OCI-LY1 (cell line): ENCODE results near the gene DIAPH2.
A peak's percentile ranks its signal among the peaks of the same experiment; 100 is the strongest.

Experiments
- H2AFZ ChIP-seq: fragments of 200-600 bp; sonication (generic), shearing (Covaris generic); 2 replicates; pipeline ENCODE4 v1.6.0; 2014; ENCODE audit warnings: antibody characterized with exemption, mild to moderate bottlenecking, low read length
- H3F3A ChIP-seq: fragments of 200-600 bp; sonication (generic), shearing (Covaris generic); 2 replicates; pipeline ENCODE4 v1.6.0; 2014; ENCODE audit warnings: mild to moderate bottlenecking, antibody characterized with exemption, low read length, moderate library complexity; ENCODE audit not compliant: insufficient read depth
- H3K27ac ChIP-seq: fragments of 200-600 bp; sonication (generic); 2 replicates; pipeline ENCODE4 v1.5.1; 2014; ENCODE audit warnings: low read length, mixed run types, mild to moderate bottlenecking, low read depth; ENCODE audit not compliant: poor library complexity, severe bottlenecking
- H3K27me3 ChIP-seq: fragments of 200-600 bp; sonication (generic); 2 replicates; pipeline ENCODE4 v1.6.0; 2014; ENCODE audit warnings: antibody characterized with exemption, mild to moderate bottlenecking, low read length, moderate library complexity; ENCODE audit not compliant: insufficient read depth
- H3K36me3 ChIP-seq: fragments of 200-600 bp; sonication (generic); 2 replicates; pipeline ENCODE4 v1.6.1; 2014; ENCODE audit warnings: mild to moderate bottlenecking, antibody characterized with exemption, low read length, moderate library complexity, mixed read lengths; ENCODE audit not compliant: insufficient read depth
- H3K4me1 ChIP-seq: fragments of 200-600 bp; sonication (generic); 2 replicates; pipeline ENCODE4 v1.5.1; 2014; ENCODE audit warnings: mild to moderate bottlenecking, low read length, moderate library complexity; ENCODE audit not compliant: insufficient read depth, severe bottlenecking
- H3K4me2 ChIP-seq: fragments of 200-600 bp; sonication (generic), shearing (Covaris generic); 2 replicates; pipeline ENCODE4 v1.6.1; 2014; ENCODE audit warnings: low read length
- H3K4me3 ChIP-seq: fragments of 200-600 bp; sonication (generic); 2 replicates; pipeline ENCODE4 v1.5.1; 2014; ENCODE audit warnings: low read length, low read depth, mild to moderate bottlenecking, mixed read lengths; ENCODE audit not compliant: poor library complexity, severe bottlenecking
- H3K79me2 ChIP-seq: fragments of 200-600 bp; shearing (Covaris generic); 2 replicates; pipeline ENCODE4 v1.6.1; 2016; ENCODE audit warnings: mixed run types, low read length, mixed read lengths; ENCODE audit not compliant: insufficient read depth
- H3K9ac ChIP-seq: fragments of 200-600 bp; sonication (generic), shearing (Covaris generic); 2 replicates; pipeline ENCODE4 v1.6.1; 2014; ENCODE audit warnings: mild to moderate bottlenecking, low read length, mixed read lengths
- H3K9me2 ChIP-seq: fragments of 200-600 bp; sonication (generic), shearing (Covaris generic); 2 replicates; pipeline ENCODE4 v1.6.1; 2014; ENCODE audit warnings: low read depth, mild to moderate bottlenecking, low read length, mixed read lengths
- H3K9me3 ChIP-seq: fragments of 200-600 bp; shearing (Covaris generic); 2 replicates; pipeline ENCODE4 v1.6.1; 2014; ENCODE audit warnings: low read length, mixed read lengths
- H4K20me1 ChIP-seq: fragments of 200-600 bp; sonication (generic), shearing (Covaris generic); 2 replicates; pipeline ENCODE4 v1.6.0; 2016; ENCODE audit warnings: mild to moderate bottlenecking, low read length; ENCODE audit not compliant: insufficient read depth
- CTCF ChIP-seq: fragments of 200-600 bp; sonication (generic), shearing (Covaris generic); IDR thresholded peaks from 2 replicates; pipeline ENCODE4 v1.5.1; 2017; ENCODE audit warnings: mild to moderate bottlenecking, antibody characterized with exemption, low read length, moderate library complexity, mixed read lengths
- EZH2 ChIP-seq: fragments of 200-600 bp; sonication (generic), shearing (Covaris generic); IDR thresholded peaks from 2 replicates; pipeline ENCODE4 v1.8.0; 2017; ENCODE audit warnings: borderline replicate concordance, mixed run types, mild to moderate bottlenecking, antibody characterized with exemption, low read length, moderate library complexity, mixed read lengths

Gene DIAPH2

GRCh38 chrX:96684339-96685209 lies at the start of gene DIAPH2:
TSS of gene DIAPH2 (plus strand) at chrX:96684842.
- H3K27me3 ChIP-seq = no peaks in the 10 kb centered on the region
- H3K4me2 ChIP-seq = peak within 1 kb of the TSS; percentile 89
- H3K9me2 ChIP-seq = no peaks in the 10 kb centered on the region
- H3K36me3 ChIP-seq = no peaks in the 10 kb centered on the region
- no peak for TF ChIP-seq CTCF
- no peak for TF ChIP-seq EZH2
- no peaks in the 10 kb centered on the region for H3K9me3 ChIP-seq
- H4K20me1 ChIP-seq = no peaks in the 10 kb centered on the region
- H3K9ac ChIP-seq = peak within 1 kb of the TSS; percentile 86
- H3F3A ChIP-seq = no peaks in the 10 kb centered on the region
- peak within 1 kb of the TSS; percentile 88 for H3K4me3 ChIP-seq
- no peaks in the 10 kb centered on the region for H3K79me2 ChIP-seq
- H2AFZ ChIP-seq = peak within 1 kb of the TSS; percentile 91
- peaks cover 16% of the 10 kb centered on the region for H3K4me1 ChIP-seq
- H3K27ac ChIP-seq = peak within 1 kb of the TSS; percentile 62

- Histone ChIP-seq H3K36me3 (no peaks in the 10 kb centered on the region), H3K9me3 (no peaks in the 10 kb centered on the region), H3F3A (no peaks in the 10 kb centered on the region), H3K4me3 (no peak overlapping the region), H3K27me3 (no peaks in the 10 kb centered on the region), H3K4me1 (no peaks in the 10 kb centered on the region), H3K27ac (no peak overlapping the region), H3K4me2 (no peak overlapping the region), H3K9ac (no peak overlapping the region), H3K9me2 (no peaks in the 10 kb centered on the region), H3K79me2 (no peaks in the 10 kb centered on the region), H2AFZ (no peak overlapping the region), H4K20me1 (no peaks in the 10 kb centered on the region)
- TF ChIP-seq EZH2 (no peak), CTCF (no peak)
These were observed 34.6 kb upstream of the DIAPH2 start for GRCh38 chrX:96650023-96650422.

GRCh38 chrX:96655947-96656623 lies 28.6 kb upstream of the DIAPH2 start:
- Histone ChIP-seq H3K9me2 (no peaks in the 10 kb centered on the region), H3K4me3 (no peak overlapping the region), H4K20me1 (no peaks in the 10 kb centered on the region), H3K79me2 (no peaks in the 10 kb centered on the region), H3K27ac (no peak overlapping the region), H3K4me1 (no peaks in the 10 kb centered on the region), H3K4me2 (no peak overlapping the region), H3K27me3 (no peaks in the 10 kb centered on the region), H3K9ac (no peak overlapping the region), H2AFZ (no peak overlapping the region), H3K36me3 (no peaks in the 10 kb centered on the region), H3K9me3 (no peaks in the 10 kb centered on the region), H3F3A (no peaks in the 10 kb centered on the region)
- TF ChIP-seq EZH2 (no peak), CTCF (no peak)
